COR-L47 (cell line): ENCODE results near the gene SPRR2B.
"Not testable (repeated sequence)": the region's sequence is repeated elsewhere in the genome, so short reads cannot be mapped to it uniquely, and the experiment has no call there.

Experiments used
- DNase-seq: peaks from one replicate; lab custom pipeline; 2025; lab: John Stamatoyannopoulos, UW

SPRR2B gene

DNA sequence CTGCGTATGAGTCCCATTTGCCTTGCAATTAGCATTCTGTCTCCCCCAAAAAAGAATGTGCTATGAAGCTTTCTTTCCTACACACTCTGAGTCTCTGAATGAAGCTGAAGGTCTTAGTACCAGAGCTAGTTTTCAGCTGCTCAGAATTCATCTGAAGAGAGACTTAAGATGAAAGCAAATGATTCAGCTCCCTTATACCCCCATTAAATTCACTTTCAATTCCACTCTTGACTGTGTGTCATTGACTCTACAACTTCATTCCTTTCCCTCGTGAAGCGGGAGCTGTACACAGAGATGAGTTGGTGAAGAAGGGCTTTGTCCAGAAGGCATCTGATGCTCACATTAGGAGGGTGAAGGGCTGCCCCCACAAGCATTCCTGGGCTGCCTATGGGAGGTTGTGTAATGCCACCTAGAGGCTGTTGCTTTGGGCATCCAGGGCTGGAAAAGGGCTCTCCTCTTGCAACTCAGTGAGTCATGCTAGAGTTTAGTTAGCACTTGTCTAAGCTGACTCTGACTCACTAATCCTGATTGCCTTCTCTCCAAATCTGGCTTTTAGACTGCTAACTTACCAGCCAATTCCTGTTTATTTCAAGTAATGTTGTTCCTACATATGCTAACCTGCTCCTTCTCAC lies 38.6 kb downstream of the SPRR2B start:
- no peak for DNase-seq

- DNase-seq: no peak
Observed at GRCh38 chr1:153032073-153032472, 39.3 kb downstream of the SPRR2B start.

GRCh38 chr1:153030895-153031294 lies 40.5 kb downstream of the SPRR2B start, which contains the start of gene SPRR1B:
SPRR1B (plus strand) TSS chr1:153031203; CDS start chr1:153032346, 1,143 bp downstream.
- no peak for DNase-seq

GRCh38 chr1:153028766-153029165 lies 42.6 kb downstream of the SPRR2B start:
- DNase-seq: no peak

GRCh38 chr1:153025797-153026196 lies 45.6 kb downstream of the SPRR2B start:
- DNase-seq: no peak

GRCh38 chr1:153024413-153024812 lies 47.0 kb downstream of the SPRR2B start:
- DNase-seq: no peak

DNA sequence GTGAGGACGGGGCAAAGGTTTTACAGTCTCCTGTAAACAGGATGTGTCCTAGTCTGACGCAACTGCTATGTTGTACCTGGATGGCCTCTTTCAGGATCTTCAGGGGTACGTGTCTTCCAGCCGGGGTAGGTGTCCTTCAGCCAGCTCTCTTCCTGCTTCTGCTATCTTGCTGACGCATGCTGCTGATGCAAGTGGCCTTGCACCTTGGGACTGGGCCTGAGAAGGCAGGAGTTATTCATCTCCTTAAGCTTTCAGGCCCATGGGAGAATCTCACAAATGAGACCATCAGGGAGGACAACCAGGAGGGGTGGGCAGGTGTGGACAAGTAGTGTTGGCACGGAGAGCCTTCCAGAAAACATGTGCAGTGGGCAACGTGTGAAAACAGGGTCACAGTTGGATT lies 48.3 kb downstream of the SPRR2B start:
- no peak for DNase-seq

GRCh38 chr1:153022340-153022739 lies 49.1 kb downstream of the SPRR2B start:
- DNase-seq: not testable (repeated sequence)

- not testable (repeated sequence) for DNase-seq
Observed at GRCh38 chr1:153021829-153022228, 49.6 kb downstream of the SPRR2B start.
